Gastrocnemius medialis (tissue), 4 donors: Measurements from ENCODE around the gene ST7. TPM values are rescaled to one million over a fixed set of nuclear protein-coding genes. Genes with fewer than 3 reads are reported as not detected.

Experiments
- ATAC-seq, 2 donors: fragments of 150-250 bp; one replicate each; pipeline ENCODE4 v1.9.1; 2016
- DNase-seq, 2 donors: peaks; one replicate each; pipeline ENCODE4 v3.0.0-alpha.2; 2019
- H3K27ac ChIP-seq, 4 donors: fragments of 200-600 bp; sonication (generic); 1 replicate in 1 of 4; 2 replicates in 3 of 4; pipeline ENCODE4 v1.5.1; 2016 to 2018; ENCODE audit warnings: mild to moderate bottlenecking in 2 of 4, moderate library complexity in 1 of 4
- H3K27me3 ChIP-seq, 3 donors: fragments of 200-600 bp; sonication (generic) in 2 of 3; 1 replicate in 1 of 3; 2 replicates in 2 of 3; pipeline versions ENCODE4 v1.5.1 to v1.6.0; 2016 to 2019; ENCODE audit warnings: mild to moderate bottlenecking in 1 of 3, moderate library complexity in 1 of 3
- H3K36me3 ChIP-seq, 2 donors: fragments of 200-600 bp; sonication (generic) in 1 of 2; one replicate each; pipeline ENCODE4 v1.5.1; 2017 to 2018
- H3K4me1 ChIP-seq, 2 donors: fragments of 200-600 bp; sonication (generic) in 1 of 2; one replicate each; pipeline ENCODE4 v1.5.1; 2016 to 2017; ENCODE audit warnings: mild to moderate bottlenecking in 2 of 2
- H3K4me3 ChIP-seq, 4 donors: fragments of 200-600 bp; sonication (generic) in 3 of 4; 1 replicate in 1 of 4; 2 replicates in 3 of 4; pipeline ENCODE4 v1.5.1; 2016 to 2019; ENCODE audit warnings: mild to moderate bottlenecking in 2 of 4
- H3K9me3 ChIP-seq, 3 donors: fragments of 200-600 bp; sonication (generic) in 2 of 3; 1 replicate in 1 of 3; 2 replicates in 2 of 3; pipeline ENCODE4 v1.5.1; 2016 to 2019
- CTCF ChIP-seq, 5 experiments: fragments of 450-650 bp in 3 of 5; fragments of 200-600 bp in 2 of 5; sonication (generic) in 2 of 5; IDR thresholded peaks in 4 of 5; conservative IDR thresholded peaks in 1 of 5; 1 replicate in 4 of 5; 2 replicates in 1 of 5; pipeline ENCODE4 v1.5.1; 2016 to 2019; ENCODE audit warnings: antibody characterized with exemption in 5 of 5, mild to moderate bottlenecking in 3 of 5, moderate library complexity in 3 of 5
- POLR2A ChIP-seq, 2 donors: fragments of 450-650 bp; IDR thresholded peaks; one replicate each; pipeline ENCODE4 v1.6.1; 2017; ENCODE audit warnings: antibody characterized with exemption in 2 of 2, mild to moderate bottlenecking in 2 of 2, moderate library complexity in 2 of 2
- in situ Hi-C, 4 donors: fragments of 200-750 bp; cut with MboI; loops; one replicate each; pipeline versions ENCODE4 v1.15.0 to v1.8.0; 2017; ENCODE audit warnings: low sequenced_read_pairs in 4 of 4
- intact Hi-C: fragments of 100-400 bp; cut with DNase I; formaldehyde crosslinking; loops from one replicate; pipeline ENCODE4 v1.15.1; 2023; ENCODE audit warnings: low total_unique reads
- total RNA-seq, 4 donors: library from RNA; depleted of rRNA; stranded (reverse); fragments of >200 nt; gene quantifications; one replicate each; pipeline versions ENCODE4 v1.1.0 to v1.2.3, GENCODE V29; 2016

Gene ST7
- total RNA-seq, 4 donors from 2014 or later = 5.5 to 14.5 (median 11.9) TPM

GRCh38 chr7:117061751-117062150 lies 108.5 kb downstream of the ST7 start:
- H3K27ac ChIP-seq = no peak overlapping the region
- no peaks in the 10 kb centered on the region for H3K36me3 ChIP-seq
- no peaks in the 10 kb centered on the region for H3K27me3 ChIP-seq
- in situ Hi-C loops (no loop called here), intact Hi-C loops (no loop called here)
- no peak for DNase-seq
- ATAC-seq = no peak
- H3K4me1 ChIP-seq = peaks cover 3 to 4% of the 10 kb centered on the region in 2 donors
- no peaks in the 10 kb centered on the region for H3K9me3 ChIP-seq
- no peak overlapping the region for H3K4me3 ChIP-seq
- TF ChIP-seq POLR2A (IDR thresholded peaks at IDR 0.05) (no peak), CTCF (IDR thresholded peaks at IDR 0.05 in 4 of 5, conservative IDR thresholded peaks at IDR 0.05 in 1 of 5) (no peak)

GRCh38 chr7:117062300-117062699 lies 109.0 kb downstream of the ST7 start:
- Histone ChIP-seq H3K27me3 (no peaks in the 10 kb centered on the region), H3K27ac (no peak overlapping the region), H3K4me3 (no peak overlapping the region), H3K9me3 (no peaks in the 10 kb centered on the region), H3K4me1 (peaks cover 3 to 4% of the 10 kb centered on the region in 2 donors), H3K36me3 (no peaks in the 10 kb centered on the region)
- TF ChIP-seq POLR2A (IDR thresholded peaks at IDR 0.05) (no peak), CTCF (IDR thresholded peaks at IDR 0.05 in 4 of 5, conservative IDR thresholded peaks at IDR 0.05 in 1 of 5) (no peak)
- in situ Hi-C loops = no loop called here
- DNase-seq (no peak), ATAC-seq (no peak)
- intact Hi-C loops = no loop called here

- H3K27ac ChIP-seq = no peak overlapping the region
- no peak for ATAC-seq
- no peak overlapping the region for H3K4me3 ChIP-seq
- H3K36me3 ChIP-seq = no peaks in the 10 kb centered on the region
- peaks cover 15 to 17% of the 10 kb centered on the region in 2 donors for H3K4me1 ChIP-seq
- TF ChIP-seq CTCF (IDR thresholded peaks at IDR 0.05 in 4 of 5, conservative IDR thresholded peaks at IDR 0.05 in 1 of 5) = no peak
- TF ChIP-seq POLR2A (IDR thresholded peaks at IDR 0.05) = no peak
- H3K27me3 ChIP-seq = no peaks in the 10 kb centered on the region
- in situ Hi-C loops = no loop called here
- no peak for DNase-seq
- intact Hi-C loops = no loop called here
- H3K9me3 ChIP-seq = no peaks in the 10 kb centered on the region
Measured at GRCh38 chr7:117064688-117065087, 111.4 kb downstream of the ST7 start.

GRCh38 chr7:117065571-117066150 lies 112.4 kb downstream of the ST7 start:
- Histone ChIP-seq H3K4me3 (no peak overlapping the region), H3K4me1 (peaks cover 19 to 21% of the 10 kb centered on the region in 2 donors), H3K36me3 (no peaks in the 10 kb centered on the region), H3K9me3 (no peaks in the 10 kb centered on the region), H3K27ac (no peak overlapping the region), H3K27me3 (no peaks in the 10 kb centered on the region)
- DNase-seq (no peak), ATAC-seq (no peak)
- in situ Hi-C loops (no loop called here), intact Hi-C loops (no loop called here)
- no peak for TF ChIP-seq CTCF (IDR thresholded peaks at IDR 0.05 in 4 of 5, conservative IDR thresholded peaks at IDR 0.05 in 1 of 5)
- no peak for TF ChIP-seq POLR2A (IDR thresholded peaks at IDR 0.05)

- Histone ChIP-seq H3K4me3 (no peak overlapping the region), H3K36me3 (no peaks in the 10 kb centered on the region), H3K9me3 (no peaks in the 10 kb centered on the region), H3K27ac (no peak overlapping the region), H3K4me1 (peaks cover 21 to 24% of the 10 kb centered on the region in 2 donors), H3K27me3 (no peaks in the 10 kb centered on the region)
- in situ Hi-C loops = no loop called here
- intact Hi-C loops = no loop called here
- ATAC-seq (no peak), DNase-seq (no peak)
- TF ChIP-seq CTCF (IDR thresholded peaks at IDR 0.05 in 4 of 5, conservative IDR thresholded peaks at IDR 0.05 in 1 of 5) = no peak
- TF ChIP-seq POLR2A (IDR thresholded peaks at IDR 0.05) = no peak
Measured at GRCh38 chr7:117066668-117067067, 113.4 kb downstream of the ST7 start.
